ENCODE data around the gene ZNF765.
"Not testable (repeated sequence)": the region's sequence is repeated elsewhere in the genome, so short reads cannot be mapped to it uniquely, and the experiment has no call there.

ZNF765 gene

DNA sequence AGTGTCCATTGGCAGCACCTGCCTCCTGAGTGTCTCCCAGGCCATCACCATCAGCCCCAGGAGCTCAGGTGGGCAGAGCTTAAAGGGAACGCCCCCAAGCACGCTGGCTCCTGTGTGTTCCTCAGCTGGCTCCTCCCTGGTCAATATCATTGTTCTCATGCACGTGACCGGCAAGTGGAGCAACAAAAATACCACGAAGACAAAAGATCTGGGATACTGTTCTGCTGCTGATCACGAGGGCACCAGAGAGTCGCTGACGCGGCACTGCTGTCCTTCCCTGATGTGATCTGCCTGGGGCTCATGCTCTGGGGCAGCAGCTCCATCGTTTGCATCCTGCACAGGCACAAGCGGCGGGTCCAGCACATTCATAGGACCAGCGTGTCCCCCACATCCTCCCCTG, 28.1 kb downstream of the ZNF765 start:
- DNase-seq, result peak; percentile 74

DNA sequence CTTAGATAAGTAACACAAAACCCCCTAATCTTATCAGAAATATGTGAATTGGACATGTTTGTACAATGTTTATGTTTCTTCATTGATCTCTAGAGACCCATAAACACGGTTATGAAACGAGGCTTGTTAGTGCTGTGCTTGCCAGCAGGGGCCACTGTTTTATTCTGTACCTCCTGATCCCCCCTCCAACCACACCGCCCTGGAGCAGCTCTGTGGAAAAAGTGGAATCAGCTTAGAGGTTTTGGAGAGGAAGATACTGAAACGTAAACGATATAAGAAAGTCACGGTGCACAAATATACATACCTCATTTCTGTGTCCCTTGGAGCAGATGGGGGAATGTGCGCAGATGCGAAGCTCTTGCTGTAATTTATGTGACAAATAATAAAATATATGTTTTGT, 28.7 kb downstream of the ZNF765 start:
- DNase-seq, result peak; percentile 43

DNA sequence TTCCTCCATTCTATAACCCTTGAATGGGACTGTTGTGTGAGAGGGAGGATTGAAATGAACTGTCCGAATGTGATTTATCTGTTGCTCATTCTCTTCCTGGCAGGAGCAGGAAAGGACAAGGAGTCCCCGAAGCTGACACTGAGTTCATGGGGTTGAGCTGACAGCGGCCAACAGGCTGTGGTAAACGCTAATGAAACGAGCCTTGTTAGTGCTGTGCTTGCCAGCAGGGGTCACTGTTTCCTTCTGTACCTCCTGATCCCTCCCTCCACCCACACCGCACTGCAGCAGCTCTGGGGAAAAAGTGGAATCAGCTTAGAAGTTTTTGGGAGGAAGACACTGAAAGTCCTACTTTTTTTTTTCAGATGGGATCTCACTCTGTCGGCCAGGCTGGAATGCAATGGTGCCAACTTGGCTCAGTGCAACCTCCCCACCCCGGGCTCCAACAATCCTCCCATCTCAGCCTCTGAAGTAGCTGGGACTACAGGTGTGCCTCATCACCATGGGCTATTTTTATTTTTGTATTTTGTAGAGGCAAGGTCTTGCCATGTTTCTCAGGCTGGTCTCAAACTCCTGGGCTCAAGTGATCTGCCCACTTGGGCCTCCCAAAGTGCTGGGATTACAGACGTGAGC, 30.1 kb downstream of the ZNF765 start:
- peak; percentile 80 for DNase-seq

DNA sequence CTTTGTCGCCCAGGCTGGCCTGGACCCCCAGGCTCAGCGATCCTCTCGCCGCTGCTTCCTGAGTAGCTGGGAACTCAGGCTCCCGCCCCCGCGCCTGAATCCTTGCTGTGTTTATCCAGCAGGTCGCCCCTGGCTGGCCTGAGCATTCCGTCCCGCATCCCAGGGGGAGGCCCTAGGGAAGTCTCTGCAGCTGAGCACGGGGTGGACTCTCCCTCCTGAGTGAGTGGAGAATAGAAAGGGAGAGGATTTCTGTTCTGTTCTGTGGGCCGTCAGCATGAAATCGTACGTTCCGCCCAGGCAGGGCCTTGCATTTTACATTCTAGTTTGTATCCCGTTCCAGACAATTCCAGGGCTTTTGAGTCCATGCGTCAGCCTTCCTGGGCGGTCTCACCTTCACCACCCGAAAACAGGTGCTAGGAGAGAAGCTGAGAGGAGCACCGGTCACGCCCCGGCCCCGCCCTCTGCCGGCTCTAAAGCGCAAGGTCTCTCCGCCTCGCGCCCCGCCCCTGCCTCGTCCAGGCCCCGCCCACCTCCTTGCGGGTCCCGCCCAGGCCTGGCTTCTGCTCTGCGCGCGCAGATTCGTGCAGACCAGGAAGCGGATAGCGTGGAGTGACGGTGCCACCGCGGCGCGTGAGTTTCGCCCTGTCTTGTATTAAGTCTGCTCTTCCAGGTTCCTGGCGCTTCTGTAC, 36.6 kb downstream of the ZNF765 start, which contains the start of gene ZNF761:
Gene ZNF761, plus strand, starts transcription at position 586 of the 689 bp plus-strand sequence. CDS start 15,285 bp downstream, outside the sequence.
- DNase-seq, result peak; percentile 98

DNA sequence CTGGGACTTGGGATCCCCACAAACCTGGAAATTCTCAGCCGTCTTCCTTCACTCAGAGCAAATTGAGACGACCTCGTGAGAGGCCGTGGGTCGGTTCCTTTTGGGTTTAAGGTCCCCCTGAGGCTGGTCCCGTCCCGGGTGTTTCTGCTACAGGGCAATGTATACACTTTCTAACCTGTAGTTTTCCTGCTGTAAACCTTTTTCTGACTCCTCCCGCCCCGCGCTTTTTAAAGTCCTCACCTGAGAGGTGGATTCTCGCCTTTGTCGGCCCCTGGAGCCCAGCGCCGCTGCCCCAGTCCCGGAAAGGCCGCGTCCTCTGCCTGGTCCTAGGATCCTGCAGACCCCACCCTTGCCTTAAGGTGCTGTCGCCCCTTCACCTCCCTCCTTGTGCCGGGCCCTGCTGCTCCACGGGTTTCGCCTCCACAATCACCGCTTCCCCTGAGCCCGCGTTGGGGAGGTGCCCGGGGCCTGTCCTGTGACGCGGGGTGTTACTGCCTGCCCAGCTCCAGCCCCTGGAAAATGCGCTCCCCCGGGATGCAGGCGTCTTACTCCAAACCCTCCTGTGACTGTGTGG, 37.2 kb downstream of the ZNF765 start:
- DNase-seq, result peak; percentile 37

DNA sequence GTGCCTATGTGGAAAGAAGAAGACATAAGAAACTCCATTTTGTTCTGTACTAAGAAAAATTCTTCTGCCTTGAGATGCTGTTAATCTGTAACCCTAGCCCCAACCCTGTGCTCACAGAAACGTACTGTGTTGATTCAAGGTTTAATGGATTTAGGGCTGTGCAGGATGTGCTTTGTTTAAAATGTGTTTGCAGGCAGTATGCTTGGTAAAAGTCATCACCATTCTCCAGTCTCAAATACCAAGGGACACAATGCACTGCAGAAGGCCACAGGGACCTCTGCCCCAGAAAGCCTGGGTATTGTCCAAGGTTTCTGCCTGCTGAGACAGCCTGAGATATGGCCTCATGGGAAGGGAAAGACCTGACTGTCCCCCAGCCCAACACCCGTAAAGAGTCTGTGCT, 48.9 kb downstream of the ZNF765 start:
- DNase-seq, result not testable (repeated sequence)

DNA sequence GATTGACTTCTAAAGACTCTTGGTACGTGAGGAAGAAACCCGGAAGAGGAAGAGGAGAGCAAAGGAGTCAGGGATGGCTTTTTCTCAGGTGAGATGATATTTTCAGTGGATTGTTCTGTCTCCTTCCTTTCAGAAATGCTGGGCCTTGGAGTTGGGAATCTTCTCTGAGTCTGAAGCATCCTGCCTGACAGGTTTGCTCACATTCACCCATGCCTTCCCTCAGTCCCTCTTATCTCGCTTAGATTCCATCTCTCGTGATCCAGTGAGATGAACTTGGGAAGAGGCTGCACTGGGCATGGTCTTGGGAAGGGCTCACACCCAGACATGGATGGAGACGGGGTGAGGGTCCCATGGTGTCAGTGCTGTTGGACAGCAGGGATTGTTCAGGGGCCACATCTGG, 52.2 kb downstream of the ZNF765 start:
- DNase-seq, result not testable (repeated sequence)

DNA sequence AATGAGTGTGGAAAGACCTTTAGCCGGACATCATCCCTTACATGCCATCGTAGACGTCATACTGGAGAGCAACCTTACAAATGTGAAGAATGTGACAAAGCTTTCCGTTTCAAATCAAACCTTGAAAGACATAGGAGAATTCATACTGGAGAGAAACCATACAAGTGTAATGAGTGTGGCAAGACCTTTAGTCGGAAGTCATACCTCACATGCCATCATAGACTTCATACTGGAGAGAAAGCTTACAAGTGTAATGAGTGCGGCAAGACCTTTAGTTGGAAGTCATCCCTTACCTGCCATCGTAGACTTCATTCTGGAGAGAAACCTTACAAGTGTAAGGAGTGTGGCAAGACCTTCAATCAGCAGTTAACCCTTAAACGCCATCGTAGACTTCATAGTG, 60.9 kb downstream of the ZNF765 start:
- no peak for DNase-seq

DNA sequence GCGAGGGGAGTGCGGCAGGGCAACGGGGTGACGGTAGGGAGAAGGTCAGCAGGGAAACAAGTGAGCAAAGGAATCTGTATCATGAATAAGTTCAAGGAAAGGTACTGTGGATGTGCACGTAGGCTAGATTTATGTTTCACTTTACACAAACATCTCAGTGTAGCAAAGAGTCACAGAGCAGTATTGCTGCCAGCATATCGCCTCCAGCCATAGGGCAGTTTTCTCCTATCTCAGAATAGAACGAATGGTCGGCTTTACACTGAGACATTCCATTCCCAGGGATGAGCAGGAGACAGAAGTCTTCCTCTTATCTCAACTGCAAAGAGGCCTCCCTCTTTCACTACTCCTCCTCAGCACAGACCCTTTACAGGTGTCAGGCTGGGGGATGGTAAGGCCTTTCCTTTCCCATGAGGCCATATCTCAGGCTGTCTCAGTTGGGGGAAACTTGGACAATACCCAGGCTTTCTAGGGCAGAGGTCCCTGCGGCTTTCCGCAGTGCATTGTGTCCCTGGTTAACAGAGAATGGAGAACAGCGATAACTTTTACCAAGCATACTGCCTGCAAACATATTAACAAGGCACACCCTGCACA, 65.3 kb downstream of the ZNF765 start:
- not testable (repeated sequence) for DNase-seq

DNA sequence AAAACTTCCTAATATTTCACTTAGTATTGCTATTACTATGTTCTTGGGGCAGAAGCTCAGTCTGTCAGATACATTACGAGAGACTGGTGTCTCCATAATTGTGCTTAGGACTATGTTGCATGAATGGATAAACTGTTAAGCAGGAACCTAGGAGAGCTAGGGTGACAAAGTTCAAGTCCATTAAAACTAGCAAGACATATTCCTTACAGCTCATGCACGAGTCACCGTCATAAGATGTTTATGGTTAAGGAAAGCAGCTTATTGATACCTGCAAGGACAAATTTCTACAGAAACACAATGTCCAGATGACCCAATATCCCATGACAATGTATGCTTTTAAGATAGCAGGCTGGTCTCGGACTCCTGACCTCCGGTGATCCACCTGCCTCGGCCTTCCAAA, 66.9 kb downstream of the ZNF765 start:
- no peak for DNase-seq

DNA sequence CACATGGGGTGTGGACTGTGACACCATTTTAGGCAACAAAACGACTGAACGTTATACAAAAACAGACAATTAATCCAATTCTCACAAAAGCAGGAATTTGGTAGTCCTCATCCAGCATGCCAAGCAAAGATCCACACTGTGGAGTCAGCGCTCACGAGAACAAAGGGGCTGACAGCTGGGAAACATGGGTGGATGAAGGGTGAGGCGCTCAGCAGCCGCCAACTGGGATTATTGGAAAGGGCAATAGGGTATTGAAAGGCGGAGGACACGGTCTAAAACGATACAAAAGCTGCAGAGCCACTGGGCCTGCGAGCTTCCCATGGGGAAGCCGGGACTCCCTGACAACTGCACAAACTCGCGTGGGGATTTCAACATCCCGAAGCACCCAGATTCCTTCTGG, 67.9 kb downstream of the ZNF765 start:
- DNase-seq, result no peak

DNA sequence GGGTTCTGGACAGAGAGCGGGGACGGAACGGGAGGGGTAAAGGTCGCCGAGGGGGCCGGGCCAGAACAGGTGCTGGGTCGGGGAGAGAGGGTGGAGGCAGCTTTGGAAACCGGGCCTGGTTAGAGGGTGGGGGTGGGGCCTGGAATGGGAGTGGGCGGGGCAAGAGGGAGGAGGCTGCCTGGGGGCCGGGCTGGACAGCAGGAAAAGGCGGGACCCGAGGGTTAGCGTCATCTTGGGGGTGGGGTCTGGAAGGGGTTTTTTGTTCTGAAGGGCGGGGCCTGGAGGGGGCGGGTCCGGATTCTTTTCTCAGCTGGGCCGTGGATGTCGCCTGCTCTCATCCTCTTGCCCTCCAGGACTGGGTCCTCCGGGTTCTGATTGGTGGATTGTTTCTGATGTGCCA, 68.3 kb downstream of the ZNF765 start:
- peak; percentile 16 for DNase-seq

DNA sequence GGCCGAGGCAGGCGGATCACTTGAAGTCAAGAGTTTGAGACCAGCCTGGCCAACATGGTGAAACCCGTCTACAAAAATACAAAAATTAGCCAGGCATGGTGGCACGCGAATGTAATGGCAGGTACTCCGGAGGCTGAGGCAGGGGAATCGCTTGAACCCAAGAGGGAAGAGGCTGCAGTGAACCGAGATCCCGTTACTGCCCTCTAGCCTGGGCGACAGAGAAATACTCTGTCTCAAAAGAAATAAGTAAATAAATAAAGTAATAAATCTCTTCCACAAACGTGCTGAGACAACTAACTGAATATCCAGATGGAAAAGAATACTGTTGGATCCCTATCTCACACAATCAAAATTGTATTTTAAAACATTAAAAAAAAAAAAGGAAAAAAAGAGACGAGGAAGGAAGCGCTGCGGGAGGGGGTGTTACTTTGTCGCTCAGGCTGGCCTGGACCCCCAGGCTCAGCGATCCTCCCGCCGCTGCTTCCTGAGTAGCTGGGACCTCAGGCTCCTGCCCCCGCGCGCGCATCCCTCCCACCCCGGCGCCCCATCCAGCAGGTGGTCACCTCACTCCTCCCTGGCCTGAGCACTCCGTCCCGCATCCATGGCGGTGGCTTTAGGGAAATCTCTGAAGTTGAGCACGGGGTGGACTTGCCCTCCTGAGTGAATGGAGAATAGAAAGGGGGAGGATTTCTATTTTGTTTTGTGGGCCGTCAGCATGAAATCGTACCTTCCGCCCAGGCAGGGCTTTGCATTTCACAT, 72.0 kb downstream of the ZNF765 start:
- peak; percentile 59 for DNase-seq

DNA sequence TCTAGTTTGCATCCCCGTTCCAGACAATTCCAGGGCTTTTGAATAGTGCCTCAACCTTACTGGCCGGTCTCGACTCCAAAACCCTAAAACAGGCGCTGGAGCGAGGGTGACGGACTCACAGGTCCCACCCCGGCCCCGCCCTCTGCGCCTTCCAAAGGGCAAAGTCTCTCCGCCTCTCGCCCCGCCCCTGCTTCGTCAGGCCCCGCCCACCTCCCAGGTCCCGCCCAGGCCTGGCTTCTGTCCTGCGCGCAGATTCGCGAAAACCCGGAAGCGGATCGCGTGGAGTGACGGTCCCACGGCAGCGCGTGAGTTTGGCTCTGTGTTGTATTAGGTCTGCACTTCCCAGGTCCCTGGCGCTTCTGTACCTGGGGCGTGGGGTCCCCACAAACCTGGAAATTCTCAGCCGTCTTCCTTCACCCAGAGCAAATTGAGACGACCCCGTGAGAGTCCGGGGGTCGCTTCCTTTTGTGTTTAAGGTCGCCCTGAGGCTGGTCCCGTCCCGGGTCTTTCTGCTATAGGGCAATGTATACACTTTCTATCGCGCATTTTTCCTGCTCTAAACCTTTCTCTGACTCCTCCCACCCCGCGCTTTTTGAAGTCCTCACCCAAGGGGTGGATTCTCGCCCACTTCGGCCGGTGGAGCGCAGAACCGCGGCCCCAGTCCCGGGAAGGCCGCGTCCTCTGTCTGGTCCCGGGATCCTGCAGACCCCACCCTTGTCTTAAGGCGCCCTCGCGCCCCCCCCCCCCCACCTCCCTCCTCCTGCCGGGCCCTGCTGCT, 72.7 kb downstream of the ZNF765 start, which contains the start of gene ZNF813:
Gene ZNF813, plus strand, starts transcription at position 249 of the 778 bp plus-strand sequence. CDS start 16,090 bp downstream, outside the sequence.
- DNase-seq, result peak; percentile 91

DNA sequence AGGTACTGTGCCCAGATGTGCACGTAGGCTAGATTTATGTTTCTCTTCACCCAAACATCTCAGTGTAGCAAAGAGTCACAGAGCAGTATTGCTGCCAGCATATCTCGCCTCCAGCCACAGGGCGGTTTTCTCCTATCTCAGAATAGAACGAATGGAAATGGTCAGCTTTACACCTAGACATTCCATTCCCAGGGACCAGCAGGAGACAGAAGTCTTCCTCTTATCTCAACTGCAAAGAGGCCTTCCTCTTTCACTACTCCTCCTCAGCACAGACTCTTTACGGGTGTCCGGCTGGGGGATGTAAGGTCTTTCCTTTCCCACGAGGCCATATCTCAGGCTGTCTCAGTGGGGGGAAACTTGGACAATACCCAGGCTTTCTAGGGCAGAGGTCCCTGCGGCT, 73.7 kb downstream of the ZNF765 start:
- DNase-seq, result not testable (repeated sequence)

DNA sequence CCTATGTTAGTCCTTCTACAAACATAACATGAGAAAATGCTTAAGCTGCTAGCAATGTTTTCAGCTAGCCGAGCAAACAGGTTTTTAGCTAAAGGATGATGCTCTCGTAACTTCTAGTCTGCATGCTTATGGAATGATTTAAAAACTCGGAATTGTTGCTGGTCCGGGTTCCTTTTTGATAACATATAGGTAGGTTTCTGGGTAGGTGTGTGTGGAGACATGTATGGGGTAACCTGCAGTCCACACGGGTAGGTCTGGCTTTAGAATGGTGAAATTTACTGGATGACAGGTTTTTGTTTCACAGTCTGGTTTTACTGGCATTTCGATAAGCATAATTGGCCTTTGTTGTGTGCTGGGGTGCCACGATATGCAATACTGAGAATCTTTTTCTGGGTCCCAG, 77.0 kb downstream of the ZNF765 start:
- no peak for DNase-seq

DNA sequence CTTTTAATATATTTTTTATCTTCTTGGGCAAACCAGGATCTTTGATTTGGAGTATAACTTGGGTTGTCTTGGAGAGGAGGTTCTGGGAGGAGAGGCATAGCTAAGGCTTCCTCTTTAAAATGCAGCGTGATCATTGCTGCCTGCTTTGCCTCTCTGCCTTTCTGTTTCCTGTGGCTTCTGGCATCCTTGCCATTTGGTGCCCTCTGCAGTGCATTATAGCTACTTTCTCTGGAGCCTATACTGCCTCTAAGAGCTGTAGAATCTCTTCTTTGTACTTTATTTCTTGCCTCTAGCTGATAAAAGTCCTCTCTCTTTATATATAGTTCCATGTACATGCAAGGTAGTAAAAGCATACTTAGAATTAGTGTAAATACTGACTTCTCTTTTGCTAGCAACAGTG, 79.9 kb downstream of the ZNF765 start:
- DNase-seq, result not testable (repeated sequence)

DNA sequence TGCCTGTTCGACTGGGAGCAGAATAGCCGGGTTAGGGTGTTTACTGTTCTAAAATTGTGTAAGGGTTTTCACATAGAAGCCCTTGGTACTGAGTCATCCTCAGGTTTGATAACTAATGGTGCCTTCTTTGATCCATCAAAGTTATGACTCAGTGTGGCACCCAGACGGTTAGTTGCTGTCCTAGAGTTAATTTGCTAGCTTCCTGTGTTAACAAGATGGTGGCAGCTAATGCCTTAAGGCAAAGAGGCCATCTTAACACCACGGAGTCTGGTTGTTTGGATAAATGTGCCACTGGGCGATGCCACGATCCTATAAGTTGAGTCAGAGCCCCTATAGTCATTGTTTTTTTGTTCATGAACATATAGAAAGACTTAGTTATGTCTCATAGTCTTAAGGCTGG, 80.5 kb downstream of the ZNF765 start:
- not testable (repeated sequence) for DNase-seq
